ENCODE results near the gene EIF3B.
A peak's percentile ranks its signal among the peaks of the same experiment; 100 is the strongest.
"Not testable (repeated sequence)": the region's sequence is repeated elsewhere in the genome, so short reads cannot be mapped to it uniquely, and the experiment has no call there.

EIF3B gene

DNA sequence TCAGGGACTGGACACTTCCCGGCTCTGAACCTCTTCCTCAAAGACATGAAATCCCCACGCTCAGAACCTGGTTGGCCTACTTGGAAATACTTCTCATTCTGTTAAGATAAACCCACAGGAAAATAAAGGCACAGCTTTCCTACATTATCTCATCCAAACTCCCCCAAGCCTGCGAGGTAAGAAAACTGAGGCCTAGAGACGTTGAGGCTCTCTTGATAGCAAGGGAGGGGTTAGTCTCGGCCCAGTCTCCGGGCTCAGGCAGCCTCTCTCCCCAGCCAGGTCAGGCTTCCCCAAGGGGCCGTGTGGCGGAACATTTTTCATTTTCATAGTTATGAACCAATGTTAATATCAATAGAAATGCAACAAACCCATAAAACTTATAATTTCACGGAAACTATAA is 4.6 kb upstream of the EIF3B start:
- DNase-seq, result no peak

DNA sequence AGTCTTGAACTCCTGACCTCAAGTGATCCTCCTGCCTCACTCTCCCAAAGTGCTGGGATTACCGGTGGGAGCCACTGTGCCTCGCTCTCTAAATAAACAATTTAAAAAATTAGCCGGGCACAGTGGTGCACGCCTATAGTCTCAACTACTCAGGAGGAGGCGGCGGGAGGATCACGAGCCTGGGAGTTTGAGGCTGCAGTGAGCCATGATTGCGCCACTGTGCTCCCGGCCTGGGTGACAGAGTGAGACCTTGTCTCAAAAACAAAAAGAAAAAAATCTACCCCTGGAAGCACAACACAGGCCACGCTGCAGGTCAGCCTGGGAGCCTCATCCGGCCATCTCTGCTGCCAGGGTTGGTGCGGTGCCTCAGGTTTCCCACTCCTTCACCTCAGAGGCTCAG is 3.8 kb upstream of the EIF3B start:
- DNase-seq, result no peak

DNA sequence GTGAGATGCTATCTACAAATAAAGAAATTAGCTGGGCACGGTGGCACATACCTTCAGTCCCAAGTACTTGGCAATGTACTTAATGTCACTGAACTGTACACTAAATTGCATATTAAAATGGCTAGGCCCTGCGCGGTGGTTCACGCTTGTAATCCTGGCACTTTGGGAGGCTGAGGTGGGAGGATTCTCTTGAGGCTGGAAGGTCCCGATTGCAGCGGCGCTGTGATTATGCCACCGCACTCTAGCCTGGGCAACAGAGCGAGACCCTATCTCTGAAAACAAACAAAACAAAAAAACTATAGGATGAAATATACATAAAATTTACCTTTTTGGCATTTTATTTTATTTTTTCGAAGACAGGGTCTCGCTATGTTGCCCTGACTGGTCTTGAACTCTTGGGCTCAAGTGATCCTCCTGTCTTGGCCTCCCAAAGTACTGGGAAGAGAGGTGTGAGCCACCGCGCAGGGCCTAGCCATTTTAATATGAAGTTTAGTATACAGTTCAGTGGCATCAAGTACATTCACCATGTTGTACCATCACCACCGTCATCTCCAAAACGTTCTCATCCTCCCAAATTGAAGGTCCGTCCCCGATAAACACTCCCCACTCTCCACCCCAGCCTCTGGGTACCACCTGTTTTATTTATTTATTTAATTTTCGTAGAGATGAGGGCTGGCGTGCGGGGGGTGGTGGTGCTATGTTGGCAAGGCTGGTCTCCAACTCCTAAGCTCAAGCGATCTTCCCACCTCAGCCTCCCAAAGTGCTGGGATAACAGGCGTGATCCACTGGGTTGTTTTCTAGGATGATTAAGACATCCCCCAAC is 1.3 kb upstream of the EIF3B start:
- DNase-seq, result no peak

DNA sequence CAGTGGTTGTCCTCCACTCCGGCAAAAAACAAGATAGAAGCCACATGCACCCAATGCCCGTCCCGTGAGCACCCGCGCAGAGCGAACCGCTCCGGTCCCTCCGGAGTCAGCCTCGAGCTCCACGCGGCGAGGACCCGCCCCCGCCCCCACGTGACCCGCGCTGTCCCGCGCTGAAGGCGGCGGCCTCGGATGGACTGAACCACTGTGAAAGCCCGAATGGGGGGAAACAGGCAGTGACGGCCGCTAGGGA is 766 bp upstream of the EIF3B start:
- DNase-seq, result peak; percentile 82

GRCh38 chr7:2354939-2355704 is 495 bp downstream of the EIF3B start:
- DNase-seq, result no peak

DNA sequence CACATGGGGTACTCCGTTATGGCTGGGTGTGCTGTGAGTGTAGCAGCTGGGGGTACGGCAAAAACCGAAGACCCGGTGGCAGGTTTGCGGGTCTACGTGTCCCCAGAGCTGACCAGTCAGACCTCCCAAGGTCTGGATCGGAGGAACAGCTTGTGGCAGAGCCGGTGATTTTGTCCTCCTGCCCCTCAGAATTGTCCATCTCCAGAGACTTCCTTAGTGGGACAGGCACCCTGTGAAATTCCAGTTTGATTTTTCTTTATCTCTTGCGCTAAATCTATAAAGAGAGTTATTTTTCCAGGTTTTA is 1.0 kb downstream of the EIF3B start:
- no peak for DNase-seq

DNA sequence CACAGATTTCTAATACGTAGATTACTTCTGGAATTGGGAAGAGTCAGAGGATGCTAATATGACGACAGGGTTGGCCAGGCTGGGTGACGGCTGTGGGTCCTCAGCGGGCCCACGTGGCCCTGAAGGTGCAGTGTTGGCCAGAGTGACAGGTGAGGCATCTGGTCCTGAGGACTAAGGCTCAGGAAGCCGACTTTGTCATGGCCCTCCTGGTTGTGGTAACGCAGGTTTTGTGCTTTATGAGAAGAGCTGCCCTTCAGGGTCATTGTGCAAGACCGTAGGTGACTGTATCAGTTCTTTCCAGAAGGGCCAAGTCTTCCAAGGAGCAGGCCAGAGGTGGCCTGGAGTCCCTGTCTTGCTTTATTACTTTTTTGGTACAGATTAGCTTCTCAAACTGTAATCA is 2.5 kb downstream of the EIF3B start:
- no peak for DNase-seq

- DNase-seq, result no peak
Observed at GRCh38 chr7:2357571-2357970, 2.9 kb downstream of the EIF3B start.

DNA sequence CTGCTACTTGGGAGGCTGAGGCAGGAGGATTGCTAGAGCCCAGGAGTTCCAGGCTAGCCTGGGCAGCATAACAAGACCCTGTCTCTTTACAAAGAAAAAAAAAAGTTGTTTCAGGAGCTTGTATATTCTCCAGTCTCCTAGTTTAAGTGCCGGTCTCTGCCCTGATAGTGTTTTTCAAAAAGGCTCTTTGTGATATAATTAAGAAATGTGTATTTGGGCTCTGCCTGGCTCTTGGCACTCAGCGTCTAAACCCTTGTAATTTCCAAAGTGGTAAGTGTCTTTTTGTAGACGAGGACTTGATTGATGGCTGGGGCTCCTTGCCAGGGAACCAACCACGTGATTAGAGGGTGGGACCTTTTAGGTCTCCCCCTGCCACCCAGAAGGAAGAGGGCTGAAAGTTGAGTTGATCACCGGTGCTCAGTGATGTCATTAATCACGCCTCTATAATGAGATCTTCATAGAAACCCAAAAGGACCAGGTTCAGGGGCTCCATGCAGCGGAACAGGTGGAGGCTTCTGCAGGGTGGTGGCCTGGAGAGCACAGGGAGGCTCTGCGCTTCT is 4.4 kb downstream of the EIF3B start:
- no peak for DNase-seq

DNA sequence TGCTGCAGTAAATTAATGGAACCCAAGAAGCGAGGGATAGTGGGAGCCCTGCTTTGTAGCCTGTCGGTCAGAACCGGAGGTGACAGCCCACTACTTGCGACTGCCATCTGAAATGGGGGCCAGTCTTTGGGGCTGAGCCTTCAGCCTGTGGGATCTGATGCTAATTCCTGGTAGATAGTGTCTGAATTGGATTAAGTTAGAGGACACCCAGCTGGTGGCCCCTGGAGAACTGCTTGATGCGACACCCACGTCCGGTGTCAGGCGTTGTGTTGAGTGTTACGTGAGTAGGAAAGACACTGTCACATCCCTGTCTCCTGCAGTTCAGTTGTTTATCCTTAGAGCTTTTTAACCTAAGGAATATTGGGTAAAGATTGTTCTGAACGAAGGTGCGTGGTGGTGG is 5.0 kb downstream of the EIF3B start:
- DNase-seq, result no peak

GRCh38 chr7:2360796-2361195 is 6.2 kb downstream of the EIF3B start:
- no peak for DNase-seq

- DNase-seq, result no peak
Observed at GRCh38 chr7:2362385-2363088, 7.9 kb downstream of the EIF3B start.

DNA sequence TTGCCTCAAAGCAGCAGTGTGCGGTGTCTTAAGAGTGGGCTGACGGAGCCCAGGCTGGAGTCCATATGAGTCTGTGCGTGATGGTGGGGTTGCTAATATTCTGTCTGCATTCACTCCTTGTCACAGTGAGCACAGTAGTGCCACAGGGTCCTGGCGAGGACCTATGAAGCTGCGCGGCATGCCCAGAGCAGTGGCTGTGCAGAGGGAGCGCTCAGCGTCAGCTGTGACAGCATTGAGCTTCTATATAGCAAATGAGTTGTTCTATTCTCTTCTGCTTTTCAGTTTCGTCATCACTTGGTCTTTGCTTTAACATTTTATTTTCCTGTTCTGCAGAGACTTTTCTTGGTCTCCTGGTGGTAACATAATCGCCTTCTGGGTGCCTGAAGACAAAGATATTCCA is 14.5 kb downstream of the EIF3B start:
- DNase-seq, result no peak

GRCh38 chr7:2371329-2371728 is 16.7 kb downstream of the EIF3B start:
- DNase-seq, result no peak

DNA sequence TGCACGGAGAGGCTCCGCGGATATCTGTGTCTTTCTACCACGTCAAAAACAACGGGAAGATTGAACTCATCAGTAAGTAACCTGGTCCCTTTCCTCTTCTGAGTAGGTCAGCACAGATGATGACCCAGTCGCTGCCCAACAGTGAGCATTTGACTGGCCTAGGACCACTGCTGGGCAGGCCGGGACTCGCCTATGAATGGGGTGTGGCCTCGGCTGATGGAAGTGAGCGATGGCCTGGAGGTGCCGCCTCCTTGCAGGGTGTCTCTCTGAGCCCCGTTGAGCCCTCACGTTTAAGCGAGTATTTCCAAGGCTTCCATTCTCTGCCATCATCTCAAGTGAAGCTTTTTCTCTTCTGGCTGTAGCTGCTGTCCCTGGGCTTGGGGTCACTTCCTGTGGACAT is 18.1 kb downstream of the EIF3B start:
- no peak for DNase-seq

- DNase-seq, result no peak
Observed at GRCh38 chr7:2373124-2373556, 18.5 kb downstream of the EIF3B start.

DNA sequence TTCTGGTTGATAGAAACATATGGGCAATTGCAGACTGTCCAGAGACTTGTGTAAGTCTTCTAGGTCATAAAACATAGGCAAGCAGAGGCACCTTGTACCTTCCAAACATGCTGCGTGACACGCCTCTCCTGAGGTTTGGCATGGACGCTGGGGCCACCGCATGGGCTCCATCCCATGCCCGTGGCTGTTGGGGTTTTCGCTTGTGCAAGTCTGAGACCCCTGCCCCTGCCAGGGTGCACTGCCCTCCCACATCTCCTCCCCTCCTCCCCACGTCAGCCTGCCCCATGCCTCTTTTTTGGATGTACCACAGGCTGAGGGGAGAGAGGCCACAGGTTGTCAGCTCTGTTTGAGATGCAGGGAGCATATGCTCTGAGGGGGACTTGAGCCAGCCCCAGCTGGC is 19.0 kb downstream of the EIF3B start:
- DNase-seq, result no peak

GRCh38 chr7:2374401-2374800 is 19.8 kb downstream of the EIF3B start:
- no peak for DNase-seq

DNA sequence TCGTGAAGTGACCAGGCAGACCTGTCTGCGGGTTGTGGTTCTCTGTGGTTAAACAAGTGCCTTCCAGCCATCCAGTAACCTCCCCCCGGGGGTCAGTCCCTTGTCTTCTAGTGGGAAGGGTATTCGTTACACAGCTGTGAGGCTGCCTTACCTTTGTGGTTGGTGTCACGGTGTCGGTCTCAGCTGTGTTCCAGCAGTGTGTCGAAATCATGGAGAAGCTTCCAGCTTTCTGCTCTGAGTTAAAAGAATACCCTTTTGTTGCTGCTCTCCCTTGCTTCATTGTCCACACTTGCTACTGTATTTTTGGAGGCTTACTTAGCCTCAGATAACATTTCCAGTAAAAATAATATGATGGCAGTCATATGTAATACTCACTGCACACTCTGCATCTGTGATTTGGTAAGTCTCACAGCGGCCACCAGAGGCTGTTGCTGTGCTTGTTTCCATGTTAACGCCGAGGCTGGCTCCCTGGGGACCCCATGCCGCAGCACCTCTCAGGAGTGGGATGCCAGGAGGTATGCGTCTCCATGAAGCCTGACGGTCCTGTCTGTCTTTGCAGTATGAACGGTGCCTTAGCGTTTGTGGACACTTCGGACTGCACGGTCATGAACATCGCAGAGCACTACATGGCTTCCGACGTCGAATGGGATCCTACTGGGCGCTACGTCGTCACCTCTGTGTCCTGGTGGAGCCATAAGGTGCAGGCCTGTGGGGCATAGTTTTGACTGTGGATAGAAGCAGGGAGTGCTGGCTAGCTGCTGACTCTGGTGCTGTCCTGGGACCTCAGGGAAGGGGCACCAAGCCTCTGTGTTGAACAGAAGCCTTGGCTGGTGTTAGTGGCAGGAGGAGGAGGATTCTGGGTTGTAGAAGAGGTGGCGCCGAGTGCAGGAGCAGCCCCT is 20.5 kb downstream of the EIF3B start:
- DNase-seq, result no peak

DNA sequence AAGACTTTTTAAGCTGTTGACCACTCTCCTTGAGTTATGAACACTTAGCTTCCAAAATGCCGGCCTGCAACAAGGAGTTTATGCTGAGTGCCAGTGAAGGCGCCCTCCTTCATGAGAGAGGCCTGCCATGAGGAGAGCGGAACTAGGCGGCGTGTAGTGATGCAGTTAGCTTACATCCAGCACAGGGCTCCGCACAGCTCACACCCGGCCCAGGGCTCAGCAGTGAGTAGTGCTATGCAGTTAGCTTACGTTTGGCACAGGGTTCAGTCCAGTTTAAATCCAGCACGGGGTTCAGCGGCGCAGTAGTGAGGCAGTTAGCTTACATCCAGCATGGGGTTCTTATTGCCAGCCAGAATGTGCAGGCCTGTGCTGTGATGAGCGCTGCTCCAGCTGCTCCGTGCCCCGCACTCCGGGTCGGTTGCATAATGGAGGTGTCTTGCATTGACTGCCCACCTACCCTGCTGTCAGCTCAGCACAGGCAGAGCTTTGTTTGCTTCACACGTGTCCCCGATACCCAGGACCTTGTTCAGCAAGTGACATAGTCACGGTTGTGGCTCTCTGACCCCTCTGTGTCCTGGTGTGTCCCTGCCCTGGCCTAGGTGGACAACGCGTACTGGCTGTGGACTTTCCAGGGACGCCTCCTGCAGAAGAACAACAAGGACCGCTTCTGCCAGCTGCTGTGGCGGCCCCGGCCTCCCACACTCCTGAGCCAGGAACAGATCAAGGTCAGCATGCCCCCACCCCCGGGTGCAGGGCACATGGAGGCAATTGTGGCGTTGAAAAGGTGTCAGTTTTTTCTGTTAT is 21.9 kb downstream of the EIF3B start:
- DNase-seq, result no peak

DNA sequence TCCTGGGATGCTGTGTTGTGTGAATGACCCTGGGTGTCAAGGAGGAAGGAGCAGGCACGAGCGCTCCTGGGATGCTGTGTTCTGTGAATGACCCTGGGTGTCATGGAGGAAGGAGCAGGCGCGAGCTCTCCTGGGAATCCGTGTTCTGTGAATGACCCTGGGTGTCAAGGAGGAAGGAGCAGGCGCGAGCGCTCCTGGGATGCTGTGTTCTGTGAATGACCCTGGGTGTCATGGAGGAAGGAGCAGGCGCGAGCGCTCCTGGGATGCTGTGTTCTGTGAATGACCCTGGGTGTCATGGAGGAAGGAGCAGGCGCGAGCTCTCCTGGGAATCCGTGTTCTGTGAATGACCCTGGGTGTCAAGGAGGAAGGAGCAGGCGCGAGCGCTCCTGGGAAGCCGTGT is 22.9 kb downstream of the EIF3B start:
- DNase-seq, result not testable (repeated sequence)

- DNase-seq, result not testable (repeated sequence)
Observed at GRCh38 chr7:2378125-2378524, 23.5 kb downstream of the EIF3B start.
